MM.1S (cell line): ENCODE data around the gene TMEM150A.

Experiments used
- DNase-seq: peaks from one replicate; pipeline ENCODE4 v3.0.0-alpha.2; 2015
- H2AFZ ChIP-seq: fragments of 300-600 bp; sonication (generic); 2 replicates; pipeline ENCODE4 v1.6.0; 2016; ENCODE audit warnings: antibody characterized with exemption, low read length
- H3F3A ChIP-seq: fragments of 300-600 bp; sonication (generic); 2 replicates; pipeline ENCODE4 v1.6.1; 2016; ENCODE audit warnings: mild to moderate bottlenecking, antibody characterized with exemption, low read length, moderate library complexity, mixed read lengths; ENCODE audit not compliant: insufficient read depth
- H3K27ac ChIP-seq: fragments of 300-600 bp; sonication (generic); 2 replicates; pipeline ENCODE4 v1.5.1; 2016; ENCODE audit warnings: mild to moderate bottlenecking, low read length
- H3K27me3 ChIP-seq: fragments of 300-600 bp; sonication (generic); replicated peaks from 2 replicates; pipeline ENCODE4 v1.6.0; 2016; ENCODE audit warnings: low read length; ENCODE audit not compliant: insufficient read depth
- H3K36me3 ChIP-seq: fragments of 300-600 bp; sonication (generic); replicated peaks from 2 replicates; pipeline ENCODE4 v1.6.1; 2016; ENCODE audit warnings: mild to moderate bottlenecking, low read length, mixed read lengths; ENCODE audit not compliant: insufficient read depth
- H3K4me1 ChIP-seq: fragments of 300-600 bp; sonication (generic); 2 replicates; pipeline ENCODE4 v1.6.1; 2016; ENCODE audit warnings: low read length, mixed read lengths
- H3K4me2 ChIP-seq: fragments of 300-600 bp; sonication (generic); 2 replicates; pipeline ENCODE4 v1.6.0; 2016; ENCODE audit warnings: low read depth, low read length
- H3K4me3 ChIP-seq: fragments of 300-600 bp; sonication (generic); 2 replicates; pipeline ENCODE4 v1.5.1; 2016; ENCODE audit warnings: low read length, mixed read lengths
- H3K79me2 ChIP-seq: fragments of 300-600 bp; sonication (generic); 2 replicates; pipeline ENCODE4 v1.6.1; 2016; ENCODE audit warnings: mixed run types, low read length, mixed read lengths
- H3K9ac ChIP-seq: fragments of 300-600 bp; sonication (generic); 2 replicates; pipeline ENCODE4 v1.6.1; 2016; ENCODE audit warnings: low read length, mixed read lengths
- H3K9me2 ChIP-seq: fragments of 300-600 bp; sonication (generic); replicated peaks from 2 replicates; pipeline ENCODE4 v1.6.1; 2016; ENCODE audit warnings: mild to moderate bottlenecking, low read length, mixed read lengths; ENCODE audit not compliant: insufficient read depth
- H3K9me3 ChIP-seq: fragments of 300-600 bp; sonication (generic); replicated peaks from 2 replicates; pipeline ENCODE4 v1.6.1; 2016; ENCODE audit warnings: mild to moderate bottlenecking, low read length, mixed read lengths; ENCODE audit not compliant: insufficient read depth
- H4K20me1 ChIP-seq: fragments of 300-600 bp; sonication (generic); 2 replicates; pipeline ENCODE4 v1.6.1; 2016; ENCODE audit warnings: mild to moderate bottlenecking, low read length, moderate library complexity, mixed read lengths; ENCODE audit not compliant: insufficient read depth
- EZH2 ChIP-seq: fragments of 300-600 bp; sonication (generic); optimal IDR thresholded peaks from 2 replicates; pipeline ENCODE3; 2017; ENCODE audit warnings: low read depth, mild to moderate bottlenecking, antibody characterized with exemption, low read length, mixed read lengths
- EZH2phosphoT487 ChIP-seq: fragments of 300-600 bp; sonication (generic); IDR thresholded peaks from 2 replicates; pipeline ENCODE4 v1.6.1; 2018; ENCODE audit warnings: antibody characterized with exemption, low read length
- TF ChIP-seq, protein P1 (sequence below): fragments of 300-600 bp; sonication (generic); IDR thresholded peaks from 2 replicates; pipeline ENCODE4 v1.5.1; 2016; ENCODE audit warnings: antibody characterized with exemption, low read length, mixed read lengths

Gene TMEM150A

DNA sequence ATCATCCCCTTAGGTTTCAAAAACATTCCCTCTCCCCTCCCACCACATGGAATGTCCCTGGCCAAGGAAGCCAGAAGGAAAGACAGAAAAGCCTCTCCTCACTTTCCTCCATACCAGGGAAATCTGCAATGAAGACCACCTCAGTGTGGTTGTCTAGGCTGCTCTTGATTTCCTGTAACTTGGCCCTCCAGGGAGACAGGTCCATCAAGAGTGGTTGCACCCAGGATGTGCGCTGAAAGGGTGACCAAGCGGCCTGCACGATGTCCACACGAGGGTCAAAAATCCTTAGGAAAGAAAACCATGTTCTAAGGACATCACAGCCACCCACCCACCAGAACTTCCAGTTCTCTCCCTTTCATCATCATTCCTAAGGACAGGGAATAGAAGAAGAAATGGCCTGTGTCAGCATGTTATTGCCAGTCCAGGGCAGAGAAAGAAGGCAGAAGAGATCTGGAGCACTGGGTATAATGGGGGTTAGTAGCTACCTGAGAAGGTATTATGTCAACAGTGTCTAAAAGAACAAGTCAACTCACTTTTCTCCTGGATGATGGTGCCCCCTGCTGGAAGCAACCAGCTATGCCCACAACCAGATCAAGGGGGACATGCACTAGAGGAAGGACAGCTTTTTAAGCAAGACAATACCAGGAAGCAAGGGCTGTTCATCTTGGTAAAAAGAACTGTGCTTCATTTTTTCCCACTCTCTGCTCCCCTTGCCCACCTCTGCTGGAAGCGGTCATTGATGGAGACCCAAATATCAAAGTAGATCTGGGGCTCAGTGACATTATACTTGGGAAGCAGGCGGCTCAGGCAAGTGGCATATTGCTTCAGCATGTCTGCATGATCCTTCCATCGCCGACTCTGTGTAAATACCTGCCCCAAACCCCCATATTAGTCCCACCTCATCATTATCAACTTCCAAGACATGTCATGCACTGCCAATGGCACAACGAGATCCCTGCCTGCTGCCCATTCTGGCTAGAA, 50.5 kb downstream of the TMEM150A start:
- H3K79me2 ChIP-seq = no peaks in the 10 kb centered on the region
- H3K27me3 ChIP-seq = no peaks in the 10 kb centered on the region
- peaks cover 16% of the 10 kb centered on the region for H3F3A ChIP-seq
- H3K9me2 ChIP-seq = no peaks in the 10 kb centered on the region
- H3K36me3 ChIP-seq = no peaks in the 10 kb centered on the region
- TF ChIP-seq, protein P1, sequence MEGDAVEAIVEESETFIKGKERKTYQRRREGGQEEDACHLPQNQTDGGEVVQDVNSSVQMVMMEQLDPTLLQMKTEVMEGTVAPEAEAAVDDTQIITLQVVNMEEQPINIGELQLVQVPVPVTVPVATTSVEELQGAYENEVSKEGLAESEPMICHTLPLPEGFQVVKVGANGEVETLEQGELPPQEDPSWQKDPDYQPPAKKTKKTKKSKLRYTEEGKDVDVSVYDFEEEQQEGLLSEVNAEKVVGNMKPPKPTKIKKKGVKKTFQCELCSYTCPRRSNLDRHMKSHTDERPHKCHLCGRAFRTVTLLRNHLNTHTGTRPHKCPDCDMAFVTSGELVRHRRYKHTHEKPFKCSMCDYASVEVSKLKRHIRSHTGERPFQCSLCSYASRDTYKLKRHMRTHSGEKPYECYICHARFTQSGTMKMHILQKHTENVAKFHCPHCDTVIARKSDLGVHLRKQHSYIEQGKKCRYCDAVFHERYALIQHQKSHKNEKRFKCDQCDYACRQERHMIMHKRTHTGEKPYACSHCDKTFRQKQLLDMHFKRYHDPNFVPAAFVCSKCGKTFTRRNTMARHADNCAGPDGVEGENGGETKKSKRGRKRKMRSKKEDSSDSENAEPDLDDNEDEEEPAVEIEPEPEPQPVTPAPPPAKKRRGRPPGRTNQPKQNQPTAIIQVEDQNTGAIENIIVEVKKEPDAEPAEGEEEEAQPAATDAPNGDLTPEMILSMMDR = peak; percentile 95
- no peak for TF ChIP-seq EZH2phosphoT487
- H3K27ac ChIP-seq = no peak overlapping the region
- no peak overlapping the region for H3K4me3 ChIP-seq
- no peak overlapping the region for H3K9ac ChIP-seq
- no peak overlapping the region for H2AFZ ChIP-seq
- no peaks in the 10 kb centered on the region for H3K4me1 ChIP-seq
- H3K9me3 ChIP-seq = no peaks in the 10 kb centered on the region
- H4K20me1 ChIP-seq = no peaks in the 10 kb centered on the region
- DNase-seq = peak; percentile 83
- H3K4me2 ChIP-seq = no peak overlapping the region

DNA sequence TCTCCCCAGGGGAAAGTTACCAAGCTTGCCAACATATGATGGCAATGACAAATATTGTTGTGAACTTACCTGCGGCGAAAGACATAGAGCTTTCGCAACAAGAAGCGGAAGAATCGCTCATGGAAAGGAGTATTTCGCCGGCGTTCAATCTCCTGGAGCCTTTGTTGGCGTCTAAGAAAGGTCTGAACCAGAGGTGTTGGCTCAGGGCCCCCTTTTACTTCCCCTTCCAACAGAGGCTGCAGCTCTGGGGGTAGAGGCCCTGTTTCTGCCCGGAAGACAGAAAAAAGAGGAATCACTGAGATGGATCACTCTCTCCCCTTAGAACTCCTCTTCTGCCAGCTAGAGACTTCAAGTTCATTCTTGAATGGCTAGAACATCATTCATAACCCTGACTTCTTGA, 52.0 kb downstream of the TMEM150A start:
- Histone ChIP-seq H3K79me2 (no peaks in the 10 kb centered on the region), H3K27me3 (no peaks in the 10 kb centered on the region), H3F3A (peaks cover 30% of the 10 kb centered on the region), H3K4me3 (no peak overlapping the region), H4K20me1 (peaks cover under 1% of the 10 kb centered on the region; the same call in 1 of the 2 replicates), H3K36me3 (no peaks in the 10 kb centered on the region; the same call in 1 of the 2 replicates), H3K9me3 (no peaks in the 10 kb centered on the region), H3K9me2 (no peaks in the 10 kb centered on the region), H2AFZ (no peak overlapping the region), H3K4me1 (no peaks in the 10 kb centered on the region), H3K27ac (no peak overlapping the region), H3K9ac (no peak overlapping the region), H3K4me2 (no peak overlapping the region)
- TF ChIP-seq EZH2phosphoT487 (no peak), EZH2 (no peak)
- TF ChIP-seq, protein P1 = no peak
- no peak for DNase-seq

DNA sequence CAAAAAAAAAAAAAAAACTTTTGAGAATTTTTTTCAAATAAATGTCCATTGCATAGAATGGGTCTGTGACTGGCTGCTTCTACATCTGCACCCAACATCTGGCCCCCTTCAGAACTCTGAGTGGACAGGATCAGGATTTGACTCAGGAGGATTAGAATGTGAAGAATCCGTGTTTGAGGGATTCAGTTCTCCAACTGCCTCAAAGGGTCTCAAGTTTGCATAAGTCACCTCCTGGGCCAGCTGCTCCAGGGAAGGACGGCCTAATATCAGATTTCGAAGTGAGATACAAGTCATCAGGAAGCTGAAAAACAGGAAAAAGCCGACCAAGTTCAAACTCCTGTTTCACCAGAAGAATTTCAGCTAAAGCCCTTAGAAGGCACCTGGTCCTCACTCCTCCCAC, 52.7 kb downstream of the TMEM150A start:
- H3K4me2 ChIP-seq = no peak overlapping the region
- H3K4me1 ChIP-seq = no peaks in the 10 kb centered on the region
- no peak overlapping the region for H3K4me3 ChIP-seq
- TF ChIP-seq EZH2 = no peak
- TF ChIP-seq EZH2phosphoT487 = no peak
- TF ChIP-seq, protein P1 = no peak
- no peak for DNase-seq
- H3K79me2 ChIP-seq = no peaks in the 10 kb centered on the region
- no peaks in the 10 kb centered on the region; the same call in 1 of the 2 replicates for H3K36me3 ChIP-seq
- no peak overlapping the region for H3K9ac ChIP-seq
- H3K9me2 ChIP-seq = no peaks in the 10 kb centered on the region
- H2AFZ ChIP-seq = no peak overlapping the region
- H4K20me1 ChIP-seq = peaks cover 3% of the 10 kb centered on the region; the same call in 1 of the 2 replicates
- no peaks in the 10 kb centered on the region for H3K9me3 ChIP-seq
- no peaks in the 10 kb centered on the region for H3K27me3 ChIP-seq
- H3F3A ChIP-seq = peaks cover 35% of the 10 kb centered on the region
- H3K27ac ChIP-seq = no peak overlapping the region
